GM13976 (cell line): ENCODE data around the gene CHST4.
A peak's percentile ranks its signal among the peaks of the same experiment; 100 is the strongest.

Source experiments
- DNase-seq: peaks from one replicate; pipeline ENCODE4 v3.0.0; 2012; ENCODE audit warnings: low spot score
- in situ Hi-C: fragments of 300-500 bp; cut with MboI; formaldehyde crosslinking; loops from one replicate; pipeline ENCODE4 v1.12.0; 2022; ENCODE audit warnings: low sequenced_read_pairs, mixed read lengths, inconsistent platforms; ENCODE audit not compliant: unreplicated experiment
- TF ChIP-seq, protein P1 (sequence below): IDR thresholded peaks from 2 replicates; pipeline ENCODE4 v1.5.1; 2012; ENCODE audit warnings: borderline replicate concordance, mild to moderate bottlenecking; ENCODE audit not compliant: insufficient read depth; ENCODE audit errors: extremely low read depth, missing control alignments, control extremely low read depth

CHST4 gene

DNA sequence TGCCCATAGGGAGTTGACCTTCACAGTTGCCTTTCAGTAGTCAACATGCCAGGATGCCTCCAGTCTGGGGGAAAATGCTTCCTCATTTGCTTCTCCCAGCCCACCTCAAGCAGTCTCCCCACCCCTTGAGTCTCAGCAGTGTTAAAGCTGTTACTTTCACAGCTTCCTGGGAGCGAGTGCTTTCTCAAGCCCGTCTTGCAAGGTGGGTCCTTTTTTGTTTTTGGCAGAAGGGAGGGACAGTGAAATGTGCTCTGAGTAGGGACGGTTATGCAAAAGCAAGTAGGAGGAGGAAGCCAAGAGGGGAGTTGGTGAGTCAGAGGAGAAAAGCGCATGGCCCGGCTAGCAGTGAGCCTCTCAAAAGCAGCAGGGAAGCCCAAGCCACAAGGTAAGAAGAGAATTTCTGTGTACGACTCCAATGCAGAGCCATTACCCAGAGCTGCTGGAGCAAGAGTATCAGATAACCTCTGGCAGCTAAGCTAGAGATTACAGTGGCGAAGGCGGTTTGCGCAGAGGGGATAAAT lies at the start of gene CHST4:
Gene CHST4 (plus strand): TSS at position 316 of the 521 bp plus-strand sequence. CDS start 10,252 bp downstream, outside the sequence.
- TF ChIP-seq, protein P1, sequence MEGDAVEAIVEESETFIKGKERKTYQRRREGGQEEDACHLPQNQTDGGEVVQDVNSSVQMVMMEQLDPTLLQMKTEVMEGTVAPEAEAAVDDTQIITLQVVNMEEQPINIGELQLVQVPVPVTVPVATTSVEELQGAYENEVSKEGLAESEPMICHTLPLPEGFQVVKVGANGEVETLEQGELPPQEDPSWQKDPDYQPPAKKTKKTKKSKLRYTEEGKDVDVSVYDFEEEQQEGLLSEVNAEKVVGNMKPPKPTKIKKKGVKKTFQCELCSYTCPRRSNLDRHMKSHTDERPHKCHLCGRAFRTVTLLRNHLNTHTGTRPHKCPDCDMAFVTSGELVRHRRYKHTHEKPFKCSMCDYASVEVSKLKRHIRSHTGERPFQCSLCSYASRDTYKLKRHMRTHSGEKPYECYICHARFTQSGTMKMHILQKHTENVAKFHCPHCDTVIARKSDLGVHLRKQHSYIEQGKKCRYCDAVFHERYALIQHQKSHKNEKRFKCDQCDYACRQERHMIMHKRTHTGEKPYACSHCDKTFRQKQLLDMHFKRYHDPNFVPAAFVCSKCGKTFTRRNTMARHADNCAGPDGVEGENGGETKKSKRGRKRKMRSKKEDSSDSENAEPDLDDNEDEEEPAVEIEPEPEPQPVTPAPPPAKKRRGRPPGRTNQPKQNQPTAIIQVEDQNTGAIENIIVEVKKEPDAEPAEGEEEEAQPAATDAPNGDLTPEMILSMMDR: no peak
- in situ Hi-C loops: no loop called here
- DNase-seq: peak; percentile 38

DNA sequence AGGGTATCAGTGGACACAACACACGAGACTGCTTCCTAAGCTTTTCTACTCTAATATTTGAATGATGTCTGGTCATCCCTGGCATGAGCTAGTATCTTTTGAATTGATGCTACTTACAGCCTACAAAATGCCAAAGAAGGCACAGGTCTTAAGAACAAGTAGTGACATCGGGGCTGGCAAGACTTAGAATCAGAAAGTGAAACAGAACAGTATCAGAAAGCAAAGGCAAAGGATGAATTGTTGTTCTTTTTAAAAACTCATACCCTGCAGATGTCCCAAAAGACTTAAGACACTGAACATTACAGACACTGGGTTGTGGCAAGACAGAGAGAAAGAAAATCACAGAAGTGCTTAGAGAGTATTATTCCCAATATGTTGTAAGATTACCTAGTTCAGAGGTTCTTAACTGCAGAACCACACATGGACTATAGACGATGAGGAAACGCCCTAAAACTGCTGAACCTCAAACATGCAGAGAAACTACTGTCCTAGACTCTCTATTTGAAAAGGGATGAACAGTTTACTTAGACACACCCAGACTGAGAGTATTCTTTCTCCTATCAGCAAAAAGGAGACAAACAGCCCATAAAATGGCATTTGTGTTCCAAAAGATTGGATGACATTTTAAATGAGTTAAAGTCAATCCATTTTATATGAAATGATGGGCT lies 49.6 kb upstream of the CHST4 start:
- TF ChIP-seq, protein P1: no peak
- DNase-seq: no peak
- in situ Hi-C loops: no loop called here

GRCh38 chr16:71479420-71479819 lies 46.8 kb upstream of the CHST4 start:
- in situ Hi-C loops: no loop called here
- TF ChIP-seq, protein P1: peak; percentile 27
- no peak for DNase-seq

DNA sequence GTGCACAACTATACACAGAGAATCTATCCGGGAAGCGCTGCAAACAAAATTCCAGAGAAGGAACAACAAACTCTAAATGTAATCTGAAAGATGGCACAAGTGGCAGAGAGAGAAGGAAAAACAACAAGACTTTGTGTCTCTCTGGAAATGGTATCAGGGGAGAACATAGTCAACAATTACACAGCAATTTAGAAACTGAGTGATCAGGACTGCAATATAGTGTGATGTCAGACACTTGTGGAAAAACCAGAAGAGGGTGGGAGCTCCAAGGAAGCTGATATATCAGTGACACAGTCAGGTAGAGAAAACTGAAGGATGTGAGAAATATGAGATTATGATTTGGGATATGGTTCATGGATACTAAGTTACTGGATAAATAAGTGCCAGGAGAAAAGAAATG lies 45.3 kb upstream of the CHST4 start:
- no peak for DNase-seq
- in situ Hi-C loops: no loop called here

GRCh38 chr16:71482569-71482968 lies 43.7 kb upstream of the CHST4 start:
- DNase-seq: no peak
- in situ Hi-C loops: no loop called here

More for the DNA sequence above, 45.3 kb upstream of the CHST4 start:
- TF ChIP-seq, protein P1: no peak

GRCh38 chr16:71484006-71484893 lies 42.0 kb upstream of the CHST4 start:
- TF ChIP-seq, protein P1: no peak
- peak; percentile 84 for DNase-seq
- in situ Hi-C loops: no loop called here

More at GRCh38 chr16:71482569-71482968, 43.7 kb upstream of the CHST4 start:
- TF ChIP-seq, protein P1: no peak
